GM19025 (cell line): ENCODE data around the gene CHD3.

Experiments
- ATAC-seq: cut with Tn5 transposase; IDR thresholded peaks from one replicate; pipeline ENCODE4 v1.9.1; 2021; ENCODE audit warnings: mild to moderate bottlenecking, low read depth, moderate library complexity; ENCODE audit not compliant: unreplicated experiment

Gene CHD3

GRCh38 chr17:7864995-7865650, 23.5 kb upstream of the CHD3 start:
- ATAC-seq, result no peak

- no peak for ATAC-seq
These were observed 20.7 kb upstream of the CHD3 start for GRCh38 chr17:7867881-7868329.

- no peak for ATAC-seq
These were observed 15.5 kb upstream of the CHD3 start for GRCh38 chr17:7873051-7873450.

- no peak for ATAC-seq
These were observed 12.7 kb upstream of the CHD3 start for GRCh38 chr17:7875804-7876370.

GRCh38 chr17:7878234-7878633, 10.4 kb upstream of the CHD3 start:
- ATAC-seq, result no peak

- ATAC-seq, result no peak
These were observed 8.3 kb upstream of the CHD3 start for GRCh38 chr17:7880076-7880868.

- ATAC-seq, result no peak
These were observed 7.1 kb upstream of the CHD3 start for GRCh38 chr17:7881276-7882054.

GRCh38 chr17:7882068-7882467, 6.5 kb upstream of the CHD3 start:
- ATAC-seq, result no peak

- ATAC-seq, result no peak
These were observed 6.0 kb upstream of the CHD3 start for GRCh38 chr17:7882629-7883028.

GRCh38 chr17:7883781-7884386, 4.7 kb upstream of the CHD3 start:
- ATAC-seq, result no peak

GRCh38 chr17:7884581-7885366, 3.8 kb upstream of the CHD3 start:
- no peak for ATAC-seq

- no peak for ATAC-seq
These were observed 3.0 kb upstream of the CHD3 start for GRCh38 chr17:7885367-7886226.

GRCh38 chr17:7886227-7887037, 2.2 kb upstream of the CHD3 start:
- no peak for ATAC-seq

GRCh38 chr17:7887038-7887481, 1.5 kb upstream of the CHD3 start:
- ATAC-seq, result no peak

GRCh38 chr17:7887482-7888183, 956 bp upstream of the CHD3 start:
- peak; percentile 39 for ATAC-seq

- no peak for ATAC-seq
These were observed 772 bp downstream of the CHD3 start for GRCh38 chr17:7889166-7889955.
